Activated CD4-positive, alpha-beta T cell treated with anti-CD3 and anti-CD28 coated beads, Interleukin-2, amount 50 U/mL, for 48 hours (primary cell): ENCODE measurements around the gene LEFTY1.

ENCODE experiments used
- DNase-seq, 2 experiments: peaks; one replicate each; pipeline ENCODE4 v3.0.0-alpha.2; 2020

The LEFTY1 gene

GRCh38 chr1:225887030-225887314, 2.0 kb downstream of the LEFTY1 start:
- DNase-seq = no peak

GRCh38 chr1:225886159-225887029, 2.6 kb downstream of the LEFTY1 start:
- DNase-seq = no peak

DNA sequence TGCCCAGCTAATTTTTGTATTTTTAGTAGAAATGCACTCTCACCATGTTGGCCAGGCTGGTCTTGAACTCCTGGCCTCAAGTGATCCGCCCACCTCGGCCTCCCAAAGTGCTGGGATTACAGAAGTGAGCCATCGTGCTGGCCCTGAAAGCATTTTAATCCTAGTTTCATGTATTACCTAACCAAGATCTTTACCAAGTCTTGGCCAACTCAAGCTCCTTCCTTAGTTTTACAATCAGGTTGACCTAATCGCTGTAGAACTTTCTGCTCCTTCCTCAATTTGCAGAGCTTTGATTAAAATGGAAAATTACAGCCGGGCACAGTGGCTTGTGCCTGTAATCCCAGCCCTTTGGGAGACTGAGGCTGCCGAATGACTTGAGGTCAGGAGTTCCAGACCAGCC, 3.6 kb downstream of the LEFTY1 start:
- no peak for DNase-seq

GRCh38 chr1:225883616-225884265, 5.2 kb downstream of the LEFTY1 start:
- no peak for DNase-seq

GRCh38 chr1:225882694-225883615, 6.0 kb downstream of the LEFTY1 start:
- DNase-seq = peak; percentile 56 to 65

DNA sequence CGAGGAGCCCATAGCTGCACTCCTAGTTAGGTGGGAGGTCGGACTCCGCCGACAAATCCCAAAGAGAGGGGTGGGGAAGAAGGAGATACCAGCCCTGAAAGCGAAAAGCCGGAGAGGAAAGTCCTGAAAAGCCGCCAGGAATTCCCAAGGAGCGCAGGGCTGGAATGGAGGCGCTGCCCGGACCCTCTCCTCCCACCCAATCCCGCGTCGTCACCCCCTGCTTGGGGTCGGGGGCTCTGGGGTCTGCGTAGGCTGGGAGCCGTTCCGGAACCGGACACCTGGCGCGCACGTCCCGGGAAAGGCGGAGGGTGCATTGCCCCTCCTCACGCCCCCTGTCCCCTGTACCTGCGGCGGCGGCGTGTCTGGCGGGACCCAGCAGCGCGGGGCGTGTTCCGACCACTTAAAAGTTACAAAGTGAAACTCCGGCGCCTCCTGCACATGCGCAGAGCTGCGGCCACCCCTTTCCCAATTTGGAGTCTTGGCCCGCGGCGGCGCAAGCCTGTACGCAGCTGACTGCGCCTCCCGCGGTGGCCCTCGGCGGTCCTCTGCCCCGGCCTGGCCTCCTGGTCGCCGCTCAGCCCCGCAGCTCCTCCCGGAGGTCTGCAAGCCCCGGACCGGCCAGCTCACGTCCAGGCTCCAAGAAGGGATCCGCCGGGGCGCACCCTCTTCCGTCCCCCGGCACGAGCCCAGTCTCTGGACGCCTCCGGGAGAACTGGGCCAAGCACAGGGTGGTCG, 6.8 kb downstream of the LEFTY1 start, which contains the start of gene TMEM63A:
TMEM63A (minus strand) TSS at position 422 of the 735 bp plus-strand sequence. CDS start 4,800 bp downstream, outside the sequence.
- DNase-seq = peak; percentile 88 to 91

GRCh38 chr1:225881081-225881958, 7.6 kb downstream of the LEFTY1 start:
- DNase-seq = peak; percentile 52 to 66

DNA sequence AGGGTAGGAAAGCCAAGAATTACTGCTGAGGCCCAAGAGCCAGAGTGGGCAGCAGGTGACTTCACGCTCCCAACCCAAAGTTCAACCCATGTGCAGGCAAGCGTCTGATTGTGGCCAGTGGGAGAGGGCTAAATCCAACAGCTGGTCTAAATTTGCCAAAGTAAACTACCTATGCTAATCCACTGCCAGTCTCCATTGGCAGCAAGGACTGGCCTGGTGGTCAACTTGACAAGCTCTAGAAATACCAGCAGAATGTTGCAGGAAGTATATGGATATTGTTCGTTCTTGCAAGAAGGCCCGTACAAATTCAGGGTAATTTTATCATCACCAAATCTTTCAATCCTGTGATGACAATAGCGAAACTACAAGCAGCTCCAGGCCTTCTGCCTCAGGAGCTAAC, 8.3 kb downstream of the LEFTY1 start:
- DNase-seq = no peak

GRCh38 chr1:225880222-225880588, 8.7 kb downstream of the LEFTY1 start:
- no peak for DNase-seq

- DNase-seq = peak; percentile 20 to 31
Observed at GRCh38 chr1:225879521-225880221, 9.3 kb downstream of the LEFTY1 start.

DNA sequence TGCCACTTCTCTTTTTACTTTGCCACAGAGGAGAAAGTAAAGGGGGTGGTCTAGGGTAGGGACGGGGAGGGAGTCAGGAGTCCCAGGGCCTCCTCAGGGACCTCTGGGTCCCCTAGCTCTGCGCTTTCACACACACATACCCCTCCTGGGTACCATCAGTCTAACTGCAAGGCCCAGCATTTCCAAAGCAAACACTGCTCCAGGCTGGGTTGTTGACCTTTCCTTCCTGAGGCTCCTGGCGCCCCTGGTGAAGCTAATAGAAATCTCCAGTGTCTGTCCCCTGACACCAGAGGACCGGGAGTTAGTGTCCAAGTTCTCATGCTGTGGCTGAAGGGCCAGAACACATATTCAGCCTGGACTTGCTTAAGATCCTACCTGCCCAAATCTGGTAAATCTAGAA, 10.7 kb downstream of the LEFTY1 start:
- DNase-seq = no peak

- peak; percentile 16 to 41 for DNase-seq
Observed at GRCh38 chr1:225877580-225877979, 11.4 kb downstream of the LEFTY1 start.

DNA sequence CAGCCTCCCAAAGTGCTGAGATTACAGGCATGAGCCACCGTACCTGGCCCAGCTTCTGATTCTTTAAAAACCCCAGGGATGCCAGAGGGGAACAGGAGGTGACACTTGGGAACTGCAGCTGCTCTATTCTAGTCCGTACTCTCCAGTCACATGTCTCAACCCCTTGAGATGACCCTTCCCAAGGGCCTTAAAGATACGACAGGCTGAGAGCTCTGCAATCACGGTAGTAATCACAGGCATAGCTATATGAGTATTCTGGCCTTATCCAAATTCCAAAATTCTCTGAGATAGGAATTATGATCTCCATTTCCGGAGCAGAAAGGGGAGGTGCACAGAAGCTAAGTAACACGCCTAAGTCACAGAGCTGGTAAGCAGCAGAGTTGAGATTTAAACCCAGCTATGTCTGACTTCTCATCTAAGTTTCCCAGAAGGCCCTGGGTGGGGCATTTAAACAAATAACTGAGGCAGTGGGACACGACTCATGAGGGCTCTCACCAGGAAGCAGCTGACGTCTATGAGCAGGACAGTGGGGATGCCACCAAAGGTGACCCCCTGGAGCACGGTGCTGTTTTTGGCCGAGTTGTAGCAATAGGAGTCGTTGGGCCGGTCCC, 11.9 kb downstream of the LEFTY1 start:
- no peak for DNase-seq

GRCh38 chr1:225875044-225875815, 13.7 kb downstream of the LEFTY1 start:
- DNase-seq = no peak

DNA sequence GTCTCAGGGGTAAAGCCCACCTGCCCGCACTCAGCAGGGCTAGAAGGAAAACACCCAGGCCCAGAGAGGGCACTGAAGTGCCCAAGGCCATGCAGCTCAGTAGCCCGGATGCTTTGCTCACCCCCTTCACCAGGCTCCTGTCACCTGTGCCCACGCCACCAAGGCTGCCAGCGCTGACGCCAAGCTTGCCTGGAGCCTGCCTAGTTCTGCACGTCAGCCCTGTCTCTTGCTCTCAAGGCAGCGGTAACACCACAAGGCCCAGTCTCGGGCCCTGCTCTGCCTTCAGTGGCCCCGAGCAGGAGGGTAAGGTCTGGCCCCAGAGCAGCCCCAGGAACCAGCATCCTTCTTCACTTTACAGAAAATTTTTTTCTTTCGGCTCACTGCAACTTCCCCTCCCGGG, 14.5 kb downstream of the LEFTY1 start:
- no peak for DNase-seq

DNA sequence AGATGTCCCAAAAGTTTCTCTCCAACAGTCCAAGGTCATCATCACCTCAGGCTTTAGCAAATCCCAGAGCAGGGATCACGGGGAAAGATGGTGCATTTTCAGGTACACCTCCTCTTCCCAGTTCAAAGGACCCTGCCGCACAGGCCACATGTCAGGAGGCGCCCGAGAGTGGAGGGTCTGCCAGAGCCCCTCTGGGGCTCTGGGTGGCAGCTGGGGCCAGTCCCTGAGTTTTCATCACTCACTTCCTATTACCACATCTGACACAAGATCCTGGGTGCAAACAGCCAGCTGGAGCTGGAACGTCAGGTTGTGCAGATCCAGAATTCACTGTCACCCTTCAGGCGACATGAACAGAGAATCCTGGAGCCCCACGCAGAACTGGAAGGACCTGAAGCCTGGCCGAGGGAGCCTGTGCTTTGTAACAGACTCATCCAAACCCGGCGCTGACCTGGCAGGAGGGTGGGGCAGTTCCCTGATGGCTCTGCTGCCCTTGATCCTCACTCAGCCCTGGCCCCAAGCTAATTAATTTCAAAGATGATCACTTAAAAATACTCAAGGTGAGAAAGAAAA, 15.6 kb downstream of the LEFTY1 start:
- no peak for DNase-seq

DNA sequence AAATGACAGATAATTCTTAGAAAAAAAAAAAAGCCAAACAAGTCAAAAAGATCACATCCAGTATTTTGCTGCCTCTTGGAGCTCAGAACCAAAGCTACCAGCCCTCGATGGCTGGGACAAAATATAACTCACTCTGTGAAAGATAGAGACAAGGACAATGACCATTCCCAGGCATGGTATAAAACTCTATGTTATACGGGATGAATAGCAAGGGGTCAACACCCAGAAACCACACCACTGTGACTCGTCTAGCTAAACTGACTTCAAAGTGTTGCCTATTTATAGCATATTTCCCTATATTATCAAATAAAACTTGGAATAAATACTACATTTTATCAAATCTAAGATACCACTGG, 16.9 kb downstream of the LEFTY1 start:
- DNase-seq = no peak

- no peak for DNase-seq
Observed at GRCh38 chr1:225871359-225872074, 17.4 kb downstream of the LEFTY1 start.

DNA sequence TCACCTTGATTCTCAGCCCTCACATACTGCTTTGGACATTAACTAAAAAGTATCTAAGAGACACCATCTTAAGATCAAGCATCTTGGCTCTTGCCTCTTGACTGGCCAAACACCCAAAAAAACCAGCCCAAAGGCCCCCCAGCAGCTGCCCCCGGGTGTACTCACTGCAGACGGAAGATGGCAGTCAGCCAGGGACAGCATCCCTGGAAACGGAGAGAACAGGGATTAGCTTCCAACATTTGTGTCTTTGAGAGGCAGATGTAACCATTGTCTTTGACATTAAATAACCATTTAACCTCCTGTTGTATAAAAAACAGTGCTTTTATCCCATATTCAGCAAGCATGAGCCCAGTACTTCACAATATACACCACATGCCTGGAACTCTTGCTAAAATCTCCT, 18.0 kb downstream of the LEFTY1 start:
- no peak for DNase-seq
